ENCODE data around the gene TAOK3.

DNA sequence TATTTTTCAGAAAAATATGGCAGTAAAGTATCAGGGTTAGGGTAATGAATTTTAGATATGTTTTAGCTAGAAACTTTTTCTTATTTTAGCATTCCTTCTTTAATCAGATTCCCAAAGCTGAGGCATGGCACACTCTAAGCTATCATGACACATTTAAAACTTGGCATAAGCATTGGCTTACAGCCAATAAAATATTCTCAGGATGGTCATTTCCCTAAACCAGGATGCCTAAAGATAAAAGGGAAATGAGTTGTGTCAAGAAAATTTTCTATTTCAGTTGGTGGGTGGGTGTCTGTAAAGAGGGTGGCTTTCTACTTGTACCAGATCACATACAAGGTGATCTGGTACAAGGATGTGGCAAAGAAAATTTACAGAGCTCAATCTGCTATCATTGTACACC, 189.0 kb downstream of the TAOK3 start:
- TF ChIP-seq, protein P1, sequence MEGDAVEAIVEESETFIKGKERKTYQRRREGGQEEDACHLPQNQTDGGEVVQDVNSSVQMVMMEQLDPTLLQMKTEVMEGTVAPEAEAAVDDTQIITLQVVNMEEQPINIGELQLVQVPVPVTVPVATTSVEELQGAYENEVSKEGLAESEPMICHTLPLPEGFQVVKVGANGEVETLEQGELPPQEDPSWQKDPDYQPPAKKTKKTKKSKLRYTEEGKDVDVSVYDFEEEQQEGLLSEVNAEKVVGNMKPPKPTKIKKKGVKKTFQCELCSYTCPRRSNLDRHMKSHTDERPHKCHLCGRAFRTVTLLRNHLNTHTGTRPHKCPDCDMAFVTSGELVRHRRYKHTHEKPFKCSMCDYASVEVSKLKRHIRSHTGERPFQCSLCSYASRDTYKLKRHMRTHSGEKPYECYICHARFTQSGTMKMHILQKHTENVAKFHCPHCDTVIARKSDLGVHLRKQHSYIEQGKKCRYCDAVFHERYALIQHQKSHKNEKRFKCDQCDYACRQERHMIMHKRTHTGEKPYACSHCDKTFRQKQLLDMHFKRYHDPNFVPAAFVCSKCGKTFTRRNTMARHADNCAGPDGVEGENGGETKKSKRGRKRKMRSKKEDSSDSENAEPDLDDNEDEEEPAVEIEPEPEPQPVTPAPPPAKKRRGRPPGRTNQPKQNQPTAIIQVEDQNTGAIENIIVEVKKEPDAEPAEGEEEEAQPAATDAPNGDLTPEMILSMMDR (conservative IDR thresholded peaks at IDR 0.05 in 1 of 2, IDR thresholded peaks at IDR 0.05 in 1 of 2; ENCODE audit: extremely low read depth in 1 of 2, insufficient read depth in 1 of 2, low read depth in 1 of 2, low read length in 2 of 2): no peak
- TF ChIP-seq EZH2 (IDR thresholded peaks at IDR 0.05; ENCODE audit: borderline replicate concordance, low read length): no peak
